HepG2 (cell line): ENCODE measurements around the gene AGT. TPM values are rescaled to one million over a fixed set of nuclear protein-coding genes. Genes with fewer than 3 reads are reported as not detected.

Experiments
- ATAC-seq: fragments of 200-7000 bp; cut with Tn5 transposase; 3 replicates; pipeline ENCODE4 v1.9.1; 2020; ENCODE audit warnings: mild to moderate bottlenecking, moderate library complexity
- BruUV-seq: library from RNA; stranded (reverse); fragments of 400-500 nt; replicated peaks from 2 replicates; lab custom pipeline; 2021; lab: Mats Ljungman, UMichigan
- CTCF ChIA-PET: fragments of 300-600 bp; formaldehyde crosslinking; extraction: SDS; loops from one replicate; lab custom pipeline; 2021; ENCODE audit warnings: low total read pairs, inconsistent platforms, low intra/inter-chr PET ratio; lab: Yijun Ruan, JAX
- POLR2A ChIA-PET: fragments of 350-600 bp; sonication (Branson Sonifier 250); formaldehyde crosslinking; loops from one replicate; lab custom pipeline; 2020; ENCODE audit warnings: antibody characterized with exemption, inconsistent platforms; lab: Yijun Ruan, JAX
- DNase-seq: peaks from one replicate; pipeline ENCODE4 v3.0.0-alpha.2; 2015; ENCODE audit warnings: low spot score
- FAIRE-seq: peaks from 3 replicates; lab custom pipeline; 2011; peaks lifted over from hg19 to GRCh38; lab: Jason Lieb, UNC
- H2AFZ ChIP-seq: one replicate; pipeline ENCODE4 v1.6.1; 2011; ENCODE audit warnings: low read length, inconsistent platforms
- H3K27ac ChIP-seq: fragments of 300-600 bp; 3 replicates; pipeline ENCODE4 v1.8.0; 2011; ENCODE audit warnings: mixed run types, mild to moderate bottlenecking, mixed read lengths, low read length, inconsistent platforms; ENCODE audit not compliant: insufficient read depth; ENCODE audit errors: extremely low read length
- H3K27me3 ChIP-seq, 2 experiments: fragments of 200-600 bp in 1 of 2; 2 replicates in 1 of 2; 3 replicates in 1 of 2; pipeline versions ENCODE4 v1.6.0 to v1.8.0; 2011; ENCODE audit warnings: low read length in 2 of 2, mild to moderate bottlenecking in 2 of 2, moderate library complexity in 2 of 2, inconsistent platforms in 1 of 2; ENCODE audit not compliant: insufficient read depth in 2 of 2, control insufficient read depth in 1 of 2
- H3K36me3 ChIP-seq, 2 experiments: fragments of 200-600 bp in 1 of 2; replicated peaks in 1 of 2; 2 replicates in 1 of 2; 3 replicates in 1 of 2; pipeline versions ENCODE4 v1.5.1 to v1.8.0; 2011; ENCODE audit warnings: low read length in 2 of 2, inconsistent platforms in 1 of 2; ENCODE audit not compliant: insufficient read depth in 2 of 2, control insufficient read depth in 1 of 2
- H3K4me1 ChIP-seq: 2 replicates; pipeline ENCODE4 v1.5.1; 2012; ENCODE audit warnings: low read length, inconsistent platforms; ENCODE audit not compliant: insufficient read depth
- H3K4me2 ChIP-seq: 2 replicates; pipeline ENCODE4 v1.6.0; 2011; ENCODE audit warnings: low read depth, low read length, inconsistent platforms
- H3K4me3 ChIP-seq, 3 experiments: fragments of 200-600 bp in 1 of 3; sonication (generic), shearing (Covaris generic) in 1 of 3; replicated peaks in 1 of 3; 2 replicates each; pipeline ENCODE4 v1.5.1; 2011 to 2016; ENCODE audit warnings: low read length in 3 of 3, inconsistent platforms in 2 of 3, low read depth in 2 of 3, mild to moderate bottlenecking in 2 of 3, control low read depth in 1 of 3, mixed read lengths in 1 of 3; ENCODE audit not compliant: insufficient read depth in 1 of 3
- H3K79me2 ChIP-seq: one replicate; pipeline ENCODE4 v1.6.1; 2011; ENCODE audit warnings: low read length, inconsistent platforms; ENCODE audit not compliant: insufficient read depth
- H3K9ac ChIP-seq: 2 replicates; pipeline ENCODE4 v1.6.0; 2011; ENCODE audit warnings: mild to moderate bottlenecking, low read depth, low read length, inconsistent platforms; ENCODE audit not compliant: insufficient read depth
- H3K9me3 ChIP-seq: 2 replicates; pipeline ENCODE4 v1.5.1; 2012; ENCODE audit warnings: mild to moderate bottlenecking, low read length
- H4K20me1 ChIP-seq: 2 replicates; pipeline ENCODE4 v1.6.0; 2011; ENCODE audit warnings: inconsistent platforms, mild to moderate bottlenecking, low read length, moderate library complexity; ENCODE audit not compliant: insufficient read depth
- BHLHE40 ChIP-seq: IDR thresholded peaks from 2 replicates; pipeline ENCODE4 v1.6.1; 2011; ENCODE audit warnings: low read length, improper control_type of control experiment
- GPN1 ChIP-seq: sonication (generic); formaldehyde crosslinking; IDR thresholded peaks from 2 replicates; pipeline ENCODE4 v1.5.1; 2020; ENCODE audit warnings: missing genetic modification reagents, borderline replicate concordance
- KDM5A ChIP-seq: fragments of 200-600 bp; sonication (generic); IDR thresholded peaks from 2 replicates; pipeline ENCODE4 v1.7.0; 2018; ENCODE audit warnings: antibody characterized with exemption, mild to moderate bottlenecking, low read length, borderline replicate concordance
- YEATS2 ChIP-seq: sonication (generic); formaldehyde crosslinking; IDR thresholded peaks from 2 replicates; pipeline ENCODE4 v1.4.0; 2020; ENCODE audit warnings: missing genetic modification reagents, borderline replicate concordance
- ZNF660 ChIP-seq: sonication (generic); formaldehyde crosslinking; IDR thresholded peaks from 2 replicates; pipeline ENCODE4 v1.5.1; 2020; ENCODE audit warnings: mild to moderate bottlenecking, low read depth, missing genetic modification reagents, borderline replicate concordance
- ZNF781 ChIP-seq: sonication (generic); formaldehyde crosslinking; IDR thresholded peaks from 2 replicates; pipeline ENCODE4 v1.5.1; 2020; ENCODE audit warnings: borderline replicate concordance, mild to moderate bottlenecking, missing genetic modification reagents; ENCODE audit errors: not compliant biosample characterization
- WGBS: methylation state at CpG from one replicate; pipeline ENCODE4 v1.1.6; 2017; ENCODE audit warnings: low lambda C conversion rate; 5-methylcytosine and 5-hydroxymethylcytosine counted together
- in situ Hi-C: cut with HindIII; loops from 2 replicates; pipeline ENCODE4 v1.10.0; 2017; ENCODE audit warnings: low pct_unique_long_range_greater_than_20kb; ENCODE audit not compliant: extremely low pct_ligation_motif_present
- intact Hi-C: fragments of 100-400 bp; cut with micrococcal nuclease; formaldehyde crosslinking; loops from one replicate; pipeline ENCODE4 v1.10.0; 2022; ENCODE audit not compliant: unreplicated experiment
- polyA plus RNA-seq, 8 experiments: library from polyadenylated mRNA; depleted of rRNA in 3 of 8; stranded (reverse) in 7 of 8; unstranded in 1 of 8; fragments of >200 nt; fragmentation: Illumina TruSeq in 4 of 8; extraction: Trizol in 4 of 8; gene quantifications; 2 replicates each; pipeline versions ENCODE4 v1.2.1 to v1.2.3, GENCODE V29; 2011 to 2016; ENCODE audit warnings: low read depth in 4 of 8, missing spikeins in 1 of 8, mixed read lengths in 1 of 8; ENCODE audit not compliant: insufficient read depth in 1 of 8
- total RNA-seq, 5 experiments: library from RNA; depleted of rRNA; stranded (reverse); fragments of >200 nt; fragmentation: Illumina TruSeq; extraction: Trizol; gene quantifications; 2 replicates each; pipeline ENCODE4 v1.2.3, GENCODE V29; 2016; ENCODE audit warnings: low read depth in 1 of 5
- TF ChIP-seq, protein P1 (sequence below): sonication (generic); formaldehyde crosslinking; IDR thresholded peaks from 2 replicates; pipeline ENCODE4 v1.5.1; 2020; ENCODE audit warnings: missing genetic modification reagents, mild to moderate bottlenecking, borderline replicate concordance
- TF ChIP-seq, protein P2 (sequence below): sonication (generic); formaldehyde crosslinking; IDR thresholded peaks from 2 replicates; pipeline ENCODE4 v1.4.0; 2020; ENCODE audit warnings: mild to moderate bottlenecking, missing genetic modification reagents

AGT gene
- total and polyA plus RNA-seq, 2 of the 13 experiments (the other 11 are each of a cell fraction or from before 2014, with no cell fraction given) = 892 to 2,071 TPM

DNA sequence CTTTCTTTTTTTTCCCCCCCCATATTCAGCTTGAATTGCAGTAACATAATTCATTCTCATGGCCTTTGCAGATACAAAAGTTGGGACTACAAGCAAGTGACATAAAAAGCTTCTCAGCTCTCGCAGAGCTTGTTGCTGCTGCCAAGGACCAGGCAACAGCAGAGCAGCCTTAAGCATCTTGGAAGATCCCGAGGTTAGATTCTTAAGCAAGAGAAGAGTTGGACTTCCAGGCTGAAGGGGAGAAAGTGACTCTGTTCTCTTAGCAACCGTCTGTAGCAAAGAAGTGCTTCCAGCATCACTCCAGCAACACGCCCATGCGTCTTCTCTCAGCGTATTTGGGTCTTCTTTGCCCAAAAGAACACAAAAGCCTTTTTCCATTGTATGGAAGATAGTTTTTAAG, 20.7 kb downstream of the AGT start:
- Histone ChIP-seq H3K4me1 (peaks cover 13% of the 10 kb centered on the region; the same call in 1 of the 2 replicates), H4K20me1 (no peaks in the 10 kb centered on the region), H2AFZ (no peak overlapping the region), H3K79me2 (no peaks in the 10 kb centered on the region), H3K36me3 (peaks cover 18 to 53% of the 10 kb centered on the region in 2 experiments), H3K9ac (no peak overlapping the region), H3K9me3 (no peaks in the 10 kb centered on the region), H3K4me2 (no peak overlapping the region), H3K27me3 (no peaks in the 10 kb centered on the region), H3K27ac (no peak overlapping the region), H3K4me3 (no peak overlapping the region)
- BruUV-seq = no TSS peak
- intact Hi-C loops (no loop called here), in situ Hi-C loops (no loop called here)
- ChIA-PET CTCF (no interaction called here), POLR2A (no interaction called here)
- 97% methylated on average over 6 of the region's 6 CpGs for WGBS
- FAIRE-seq (no peak), DNase-seq (no peak), ATAC-seq (no peak)
- TF ChIP-seq, protein P1, sequence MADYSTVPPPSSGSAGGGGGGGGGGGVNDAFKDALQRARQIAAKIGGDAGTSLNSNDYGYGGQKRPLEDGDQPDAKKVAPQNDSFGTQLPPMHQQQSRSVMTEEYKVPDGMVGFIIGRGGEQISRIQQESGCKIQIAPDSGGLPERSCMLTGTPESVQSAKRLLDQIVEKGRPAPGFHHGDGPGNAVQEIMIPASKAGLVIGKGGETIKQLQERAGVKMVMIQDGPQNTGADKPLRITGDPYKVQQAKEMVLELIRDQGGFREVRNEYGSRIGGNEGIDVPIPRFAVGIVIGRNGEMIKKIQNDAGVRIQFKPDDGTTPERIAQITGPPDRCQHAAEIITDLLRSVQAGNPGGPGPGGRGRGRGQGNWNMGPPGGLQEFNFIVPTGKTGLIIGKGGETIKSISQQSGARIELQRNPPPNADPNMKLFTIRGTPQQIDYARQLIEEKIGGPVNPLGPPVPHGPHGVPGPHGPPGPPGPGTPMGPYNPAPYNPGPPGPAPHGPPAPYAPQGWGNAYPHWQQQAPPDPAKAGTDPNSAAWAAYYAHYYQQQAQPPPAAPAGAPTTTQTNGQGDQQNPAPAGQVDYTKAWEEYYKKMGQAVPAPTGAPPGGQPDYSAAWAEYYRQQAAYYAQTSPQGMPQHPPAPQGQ (CRISPR knock-in tag) = no peak
- TF ChIP-seq YEATS2 (CRISPR knock-in tag) (no peak), BHLHE40 (no peak)
- TF ChIP-seq, protein P2, sequence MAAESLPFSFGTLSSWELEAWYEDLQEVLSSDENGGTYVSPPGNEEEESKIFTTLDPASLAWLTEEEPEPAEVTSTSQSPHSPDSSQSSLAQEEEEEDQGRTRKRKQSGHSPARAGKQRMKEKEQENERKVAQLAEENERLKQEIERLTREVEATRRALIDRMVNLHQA = no peak

DNA sequence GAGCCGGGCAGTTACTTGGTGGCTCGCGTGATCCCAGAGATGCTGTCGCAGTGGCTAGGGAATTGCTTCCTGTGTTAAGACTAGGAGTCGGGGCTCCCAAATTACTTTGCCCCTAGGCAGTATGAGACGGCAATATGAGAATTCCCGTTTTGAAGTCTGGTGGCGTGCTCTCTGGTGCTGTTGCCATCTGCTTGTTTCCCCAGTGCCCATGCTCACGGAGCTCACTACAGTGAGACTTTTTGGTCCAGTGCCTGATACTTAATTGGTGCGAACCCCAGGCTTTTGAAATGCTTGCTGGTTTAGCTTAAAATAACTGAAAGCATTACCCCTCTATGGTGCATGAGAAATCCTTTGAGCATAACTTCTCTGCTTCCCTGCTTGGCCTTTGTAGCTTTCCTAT, 22.3 kb downstream of the AGT start:
- H4K20me1 ChIP-seq = no peaks in the 10 kb centered on the region
- H2AFZ ChIP-seq = no peak overlapping the region
- H3K27ac ChIP-seq = no peak overlapping the region
- FAIRE-seq (no peak), ATAC-seq (no peak), DNase-seq (no peak)
- H3K4me1 ChIP-seq = peaks cover 13% of the 10 kb centered on the region; the same call in 1 of the 2 replicates
- ChIA-PET POLR2A (interaction anchor here (0.8 kb wide), 1 partner anchor 49 kb away, joined by 3 read pairs; no protein-coding TSS in a partner anchor), CTCF (no interaction called here)
- BruUV-seq = no TSS peak
- no peaks in the 10 kb centered on the region for H3K27me3 ChIP-seq
- H3K36me3 ChIP-seq = peaks cover 23 to 68% of the 10 kb centered on the region in 2 experiments
- WGBS = 99% methylated on average over 10 of the region's 10 CpGs
- in situ Hi-C loops = no loop called here
- H3K9ac ChIP-seq = no peak overlapping the region
- H3K4me2 ChIP-seq = no peak overlapping the region
- no peaks in the 10 kb centered on the region for H3K79me2 ChIP-seq
- no peaks in the 10 kb centered on the region for H3K9me3 ChIP-seq
- intact Hi-C loops = no loop called here
- no peak overlapping the region for H3K4me3 ChIP-seq
- TF ChIP-seq ZNF781 (CRISPR knock-in tag) (no peak), ZNF660 (no peak), KDM5A (no peak), GPN1 (no peak)
